HG02642 (cell line): Measurements from ENCODE around the gene ARID1B.
"Not testable (repeated sequence)": the region's sequence is repeated elsewhere in the genome, so short reads cannot be mapped to it uniquely, and the experiment has no call there.

Experiments
- ATAC-seq: cut with Tn5 transposase; IDR thresholded peaks from one replicate; pipeline ENCODE4 v1.9.1; 2021; ENCODE audit warnings: mild to moderate bottlenecking; ENCODE audit not compliant: unreplicated experiment, poor library complexity

Gene ARID1B

DNA sequence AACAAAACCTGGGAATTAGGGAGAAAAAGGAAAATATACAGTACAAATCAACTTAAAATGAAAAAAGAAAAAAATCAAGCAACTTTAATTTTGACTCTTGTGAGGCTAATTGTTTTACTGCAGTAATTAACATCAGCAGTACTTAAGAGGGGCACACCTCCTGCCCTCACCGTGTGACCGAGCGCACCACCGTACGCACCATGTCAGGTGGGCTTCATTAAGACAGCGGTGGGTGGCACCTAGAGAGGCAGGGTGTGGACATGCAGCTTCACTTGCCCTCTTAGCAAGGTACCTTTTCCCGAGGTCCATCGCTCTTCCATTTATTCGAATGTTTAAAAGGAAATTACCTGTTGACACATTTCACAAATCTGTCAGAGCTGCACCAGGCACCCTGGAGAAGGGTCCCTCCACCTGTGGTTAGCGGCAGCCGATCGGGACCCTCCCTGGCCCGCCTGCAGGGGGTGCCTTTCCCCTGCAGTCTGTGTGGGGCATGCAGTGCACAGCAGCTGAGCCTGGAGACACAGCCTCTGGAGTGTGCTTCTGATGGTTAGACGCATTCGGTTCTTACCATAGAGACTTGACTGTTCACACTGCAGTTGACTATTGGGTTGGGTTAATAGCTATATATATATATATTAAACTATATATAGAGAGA is 362.0 kb downstream of the ARID1B start:
- ATAC-seq: no peak

DNA sequence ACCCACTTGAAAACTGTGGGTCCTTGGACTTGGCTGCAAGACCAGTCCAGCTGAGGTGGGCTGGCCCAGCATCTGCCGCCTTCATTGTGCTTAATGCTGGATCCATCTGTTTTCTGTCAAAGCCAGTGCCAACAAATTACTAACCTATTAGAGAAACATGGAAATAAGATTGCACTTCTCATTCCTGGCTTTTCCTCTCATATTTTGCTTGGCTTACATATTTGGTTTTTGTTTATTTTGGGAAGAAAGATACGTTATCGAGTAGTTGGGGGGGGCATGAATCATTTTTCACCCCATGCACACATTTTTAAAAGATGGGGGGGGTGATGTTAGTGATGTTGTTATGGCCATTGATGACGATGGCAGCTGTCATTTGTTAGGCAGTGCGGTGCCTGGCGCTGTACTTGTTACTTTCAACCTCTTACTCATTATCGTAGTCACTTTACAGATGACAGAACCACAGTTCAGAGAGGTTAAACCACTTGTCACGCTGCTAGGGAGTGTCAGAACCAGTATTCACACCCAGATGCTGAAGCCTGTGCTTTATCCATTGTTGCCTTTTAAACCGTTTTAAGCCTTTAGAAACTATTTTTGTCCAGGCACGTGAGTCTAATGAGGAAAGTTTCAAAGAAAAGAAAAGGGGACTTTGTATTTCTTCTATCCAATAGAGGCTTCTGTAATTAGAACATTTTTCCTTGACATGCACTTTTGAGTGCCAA is 366.2 kb downstream of the ARID1B start:
- no peak for ATAC-seq

DNA sequence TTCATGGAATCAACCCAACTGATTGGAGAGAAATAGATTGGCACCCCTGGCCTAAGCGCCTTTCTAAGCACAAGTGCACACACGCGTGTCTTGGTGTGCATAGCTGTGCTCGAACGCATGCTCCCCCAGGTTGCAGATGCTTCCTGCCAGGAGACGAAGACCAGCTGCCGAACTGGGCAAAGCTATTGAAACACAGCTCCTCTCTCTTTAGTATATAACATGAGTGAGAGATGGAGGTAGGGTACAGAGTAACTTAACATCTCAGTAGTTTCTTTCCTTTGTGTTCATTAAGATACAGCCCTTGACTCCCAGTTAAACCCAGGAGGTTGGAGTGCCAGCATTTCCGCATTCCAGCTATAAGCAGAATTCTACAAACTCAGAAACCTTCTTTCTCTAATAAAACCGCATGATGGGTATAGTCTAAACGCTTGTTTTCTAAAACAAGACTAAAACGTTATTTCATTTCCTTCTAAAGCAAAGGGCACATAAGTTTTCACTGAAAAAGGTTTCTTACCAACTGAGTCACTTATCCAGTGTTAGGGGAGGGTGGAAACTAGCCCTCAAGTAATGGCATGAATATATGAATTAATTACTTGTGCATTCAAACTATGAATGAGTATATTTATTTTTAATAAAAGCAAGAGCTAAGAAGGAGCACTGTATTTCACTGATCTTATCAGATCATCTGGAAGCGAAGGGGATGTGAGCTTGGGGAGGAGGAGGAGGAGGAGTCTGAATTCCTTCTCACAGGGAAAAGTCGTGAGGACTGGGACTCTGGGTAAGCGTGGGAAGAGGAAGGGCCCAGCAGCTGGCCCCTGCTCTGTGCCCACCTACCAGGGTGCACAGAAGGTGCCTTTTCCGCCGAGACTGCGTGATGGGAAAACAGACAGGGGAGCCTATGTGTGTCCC is 367.0 kb downstream of the ARID1B start:
- ATAC-seq: no peak

DNA sequence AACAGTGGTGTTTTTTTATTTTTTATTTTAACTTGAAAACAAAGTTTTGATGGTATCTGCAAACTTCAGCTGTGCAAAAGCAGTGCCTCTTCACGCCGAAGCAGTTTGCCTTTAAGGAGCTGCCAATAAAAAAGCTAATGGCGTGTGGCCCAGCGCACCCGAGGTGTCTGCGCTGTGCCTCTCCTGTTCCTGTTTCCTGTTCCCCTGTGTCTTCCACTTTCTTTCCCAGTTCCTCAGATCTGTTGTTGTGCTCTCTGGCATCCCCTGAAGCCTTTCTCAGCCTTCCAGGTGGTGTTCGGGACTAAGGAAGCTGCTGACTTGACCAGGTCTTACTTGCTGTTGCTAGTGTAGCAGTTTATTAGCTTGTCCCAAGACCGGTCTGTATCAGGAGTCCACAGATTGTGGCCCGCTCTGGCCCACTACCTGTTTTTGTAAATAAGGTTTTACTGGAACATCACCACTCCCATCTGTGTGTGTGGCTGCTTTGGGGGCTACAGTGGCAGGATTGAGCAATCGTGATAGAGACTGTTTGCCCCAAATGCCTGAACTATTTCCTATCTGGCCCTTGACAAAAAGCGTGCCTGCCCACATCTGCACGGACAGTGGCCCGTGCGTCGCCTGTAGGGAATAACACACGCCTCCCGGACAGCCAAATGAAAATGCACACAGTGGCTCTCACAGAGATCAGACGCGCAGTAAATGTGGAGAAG is 367.8 kb downstream of the ARID1B start:
- no peak for ATAC-seq

DNA sequence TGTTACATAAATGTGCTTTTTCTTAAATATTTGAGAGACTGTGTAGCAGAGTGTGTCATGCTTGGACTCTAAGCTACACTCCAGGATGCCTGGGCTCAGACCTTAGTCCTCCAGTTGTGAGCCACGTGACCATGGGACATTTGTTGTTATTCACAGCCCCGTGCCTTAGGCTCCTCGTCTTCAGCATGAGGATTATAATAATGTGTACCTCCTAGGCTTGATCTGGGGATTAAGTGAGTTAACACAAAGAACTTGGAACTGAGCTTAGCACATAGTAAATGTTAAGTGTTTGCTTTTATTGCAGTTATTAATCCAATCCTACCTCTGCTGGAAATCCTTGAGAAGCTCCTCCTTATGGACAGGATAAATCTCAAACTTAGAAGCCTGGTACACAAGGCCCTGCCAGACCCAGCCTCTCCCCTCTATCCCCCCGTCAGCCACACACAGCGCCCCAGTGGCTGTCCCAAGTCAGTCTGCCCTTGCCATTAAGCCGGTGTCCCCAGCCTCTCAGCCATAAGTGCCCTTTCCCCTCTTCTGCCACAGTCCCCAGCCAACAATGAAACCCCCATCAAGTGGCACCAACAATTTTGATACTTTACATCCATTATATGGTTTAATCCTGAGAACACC is 368.6 kb downstream of the ARID1B start:
- ATAC-seq: no peak

DNA sequence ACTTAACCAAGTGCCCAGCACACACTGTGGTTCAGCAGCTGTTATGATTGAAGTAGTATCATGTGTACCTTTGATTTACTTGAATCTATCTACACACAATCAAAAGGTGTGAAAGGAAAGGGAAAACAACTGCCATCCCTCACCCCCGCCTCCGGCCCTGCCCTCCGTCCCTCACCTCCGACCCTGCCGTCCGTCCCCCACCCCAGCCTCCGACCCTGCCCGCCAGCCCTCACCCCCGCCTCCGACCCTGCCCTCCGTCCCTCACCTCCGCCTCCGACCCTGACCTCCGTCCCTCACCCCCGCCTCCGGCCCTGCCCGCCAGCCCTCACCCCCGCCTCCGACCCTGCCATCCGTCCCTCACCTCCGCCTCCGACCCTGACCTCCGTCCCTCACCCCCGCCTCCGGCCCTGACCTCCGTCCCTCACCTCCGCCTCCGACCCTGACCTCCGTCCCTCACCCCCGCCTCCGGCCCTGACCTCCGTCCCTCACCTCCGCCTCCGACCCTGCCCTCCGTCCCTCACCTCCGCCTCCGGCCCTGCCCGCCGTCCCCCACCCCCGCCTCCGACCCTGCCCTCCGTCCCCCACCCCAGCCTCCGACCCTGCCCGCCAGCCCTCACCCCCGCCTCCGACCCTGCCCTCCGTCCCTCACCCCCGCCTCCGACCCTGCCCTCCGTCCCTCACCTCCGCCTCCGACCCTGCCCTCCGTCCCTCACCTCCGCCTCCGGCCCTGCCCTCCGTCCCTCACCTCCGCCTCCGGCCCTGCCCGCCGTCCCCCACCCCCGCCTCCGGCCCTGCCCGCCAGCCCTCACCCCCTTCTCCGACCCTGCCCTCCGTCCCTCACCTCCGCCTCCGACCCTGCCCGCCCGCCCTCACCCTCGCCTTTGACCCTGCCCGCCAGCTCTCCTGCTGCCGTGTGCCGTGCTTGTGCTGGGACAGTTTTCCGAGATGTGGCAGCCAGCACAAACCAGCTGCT is 370.2 kb downstream of the ARID1B start:
- ATAC-seq: not testable (repeated sequence)

DNA sequence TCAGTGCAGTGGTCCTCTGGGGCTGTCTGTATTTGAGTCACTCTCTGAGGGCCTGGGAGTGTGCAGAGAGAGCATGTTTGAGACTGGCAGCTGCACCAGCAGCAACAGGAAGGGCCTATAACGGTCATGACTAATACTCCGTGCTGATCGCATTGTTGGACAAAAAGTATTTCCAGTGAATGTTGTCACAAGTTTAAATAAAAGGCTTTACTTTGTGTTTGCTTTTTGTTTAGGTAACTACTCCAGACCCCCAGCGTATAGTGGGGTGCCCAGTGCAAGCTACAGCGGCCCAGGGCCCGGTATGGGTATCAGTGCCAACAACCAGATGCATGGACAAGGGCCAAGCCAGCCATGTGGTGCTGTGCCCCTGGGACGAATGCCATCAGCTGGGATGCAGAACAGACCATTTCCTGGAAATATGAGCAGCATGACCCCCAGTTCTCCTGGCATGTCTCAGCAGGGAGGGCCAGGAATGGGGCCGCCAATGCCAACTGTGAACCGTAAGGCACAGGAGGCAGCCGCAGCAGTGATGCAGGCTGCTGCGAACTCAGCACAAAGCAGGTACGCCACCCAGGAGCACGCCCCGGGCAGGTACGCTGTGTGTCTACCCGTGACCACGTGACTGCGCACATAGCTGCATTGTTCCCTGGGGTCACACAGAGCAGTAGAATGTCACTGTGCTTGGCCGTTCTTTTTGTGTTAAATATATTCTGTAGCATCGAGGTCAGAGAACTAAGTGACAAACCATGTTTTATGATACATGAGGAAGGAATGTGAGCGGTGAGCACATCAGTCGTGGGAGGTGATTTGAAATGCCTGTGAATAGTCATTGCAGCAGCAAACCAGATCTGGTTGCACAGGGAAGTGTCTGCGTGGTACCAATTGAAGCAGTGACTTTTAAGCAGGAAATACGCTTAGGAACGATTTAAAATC is 371.5 kb downstream of the ARID1B start:
- ATAC-seq: no peak

DNA sequence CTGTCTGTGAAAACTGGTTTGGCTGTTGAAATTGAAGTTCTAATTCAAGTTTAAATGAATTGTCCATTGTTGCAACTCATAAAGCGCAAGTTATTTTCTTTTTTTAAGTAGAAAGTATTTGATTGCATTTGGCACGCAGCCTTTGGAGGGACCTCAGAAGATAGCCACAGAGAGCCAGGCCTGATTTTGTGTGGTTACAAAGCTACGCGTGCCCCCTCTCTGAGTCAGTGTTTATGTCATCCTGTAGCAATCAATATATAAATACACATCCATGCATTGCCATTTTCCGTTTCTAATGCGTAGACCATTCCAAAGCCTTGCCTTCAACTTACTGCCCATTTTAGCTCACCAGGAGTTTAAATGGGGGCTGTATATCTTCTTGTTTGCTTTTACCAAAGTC is 372.9 kb downstream of the ARID1B start:
- ATAC-seq: no peak

DNA sequence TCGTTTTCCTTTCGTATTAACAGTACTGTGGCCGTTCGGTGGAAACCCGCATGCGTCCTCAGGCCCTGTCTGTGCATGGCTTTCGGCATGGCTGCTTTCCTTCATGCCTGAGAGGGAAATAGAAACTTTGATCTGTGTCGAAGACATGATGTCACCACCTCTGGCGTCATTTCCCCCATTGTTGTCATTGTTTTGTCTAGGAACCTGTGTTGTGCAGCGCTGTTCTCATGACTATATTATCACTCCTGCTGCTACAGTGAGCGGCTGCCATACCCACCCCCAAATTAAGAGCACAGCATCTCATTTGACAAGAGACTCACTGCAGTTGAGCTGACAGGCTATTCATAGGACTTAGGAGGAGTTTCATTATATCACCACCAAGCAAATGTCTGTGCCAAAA is 373.9 kb downstream of the ARID1B start:
- ATAC-seq: no peak

DNA sequence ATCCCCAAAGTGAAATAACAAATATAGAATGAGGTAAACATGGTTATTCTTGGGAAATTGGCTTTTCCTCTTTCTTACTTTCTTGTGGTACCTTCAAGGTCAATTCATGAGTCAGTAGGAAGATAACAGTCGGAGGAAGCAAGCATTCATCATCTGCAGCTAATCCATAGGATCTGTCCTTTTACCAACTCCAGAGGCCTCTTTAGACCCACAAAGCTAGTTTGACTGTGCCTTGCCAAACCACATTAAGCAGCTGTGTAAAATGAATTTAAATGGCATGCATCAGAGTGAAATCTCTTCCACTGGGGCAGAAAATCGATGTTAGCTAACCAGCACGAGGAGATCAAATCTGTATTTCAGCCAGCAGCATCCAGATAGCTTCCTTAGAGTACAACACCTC is 374.8 kb downstream of the ARID1B start:
- ATAC-seq: no peak

DNA sequence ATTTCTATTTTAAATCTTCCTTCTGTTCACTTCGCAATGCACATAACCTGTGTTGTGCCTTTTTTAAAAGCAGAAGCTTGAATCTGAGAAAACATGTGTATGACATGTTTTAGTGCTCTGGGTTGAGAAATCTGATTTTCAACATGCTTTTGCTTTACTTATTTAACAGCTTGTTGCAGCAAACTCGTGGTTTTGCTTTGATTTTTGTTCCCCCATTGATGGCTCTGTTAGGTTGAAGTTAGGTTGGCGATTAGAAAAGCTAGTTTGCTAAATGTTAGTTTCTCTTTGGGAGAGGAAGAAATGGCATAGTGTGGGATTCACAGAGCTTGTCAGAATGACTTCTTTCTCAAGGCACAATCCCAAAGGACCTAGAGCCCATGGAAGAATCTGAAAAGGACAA is 375.4 kb downstream of the ARID1B start:
- no peak for ATAC-seq

DNA sequence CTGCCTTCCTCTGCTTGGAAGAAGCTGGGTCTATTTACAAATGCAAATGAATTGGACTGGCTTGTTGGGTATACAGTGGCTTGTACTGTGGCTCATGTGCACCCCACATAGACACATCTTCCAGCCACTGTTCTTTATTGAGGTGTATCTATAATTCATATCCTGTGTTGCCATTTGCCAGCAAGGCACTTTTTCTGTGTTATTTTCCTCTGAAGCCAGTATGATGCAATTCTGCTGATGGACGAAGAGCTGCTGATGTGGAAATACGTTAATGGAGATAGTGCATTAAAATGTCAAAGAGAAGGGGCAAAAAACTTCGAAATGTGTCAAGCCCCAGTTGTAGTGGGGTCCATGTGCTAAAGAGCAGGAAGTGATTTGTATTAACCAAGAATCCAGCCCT is 378.6 kb downstream of the ARID1B start:
- ATAC-seq: no peak

DNA sequence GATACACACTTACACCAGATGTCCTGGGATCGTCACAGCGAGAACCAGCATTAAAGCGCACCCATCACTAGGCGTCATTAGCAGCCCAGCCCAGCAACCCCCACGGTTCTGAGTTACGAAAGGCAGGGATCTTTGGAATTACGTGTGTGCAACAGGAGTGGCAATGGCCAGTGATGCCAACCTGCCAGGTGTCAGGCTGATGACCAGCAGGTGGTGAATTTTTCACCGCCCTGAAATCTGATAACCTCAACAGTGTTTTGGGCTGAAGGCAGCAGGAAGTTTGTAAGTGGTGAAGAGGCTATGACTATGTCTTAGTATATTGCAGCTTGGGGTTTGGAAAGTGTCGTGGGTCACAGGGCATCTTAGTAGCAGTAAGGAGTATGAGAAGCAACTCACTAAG is 380.1 kb downstream of the ARID1B start:
- no peak for ATAC-seq

DNA sequence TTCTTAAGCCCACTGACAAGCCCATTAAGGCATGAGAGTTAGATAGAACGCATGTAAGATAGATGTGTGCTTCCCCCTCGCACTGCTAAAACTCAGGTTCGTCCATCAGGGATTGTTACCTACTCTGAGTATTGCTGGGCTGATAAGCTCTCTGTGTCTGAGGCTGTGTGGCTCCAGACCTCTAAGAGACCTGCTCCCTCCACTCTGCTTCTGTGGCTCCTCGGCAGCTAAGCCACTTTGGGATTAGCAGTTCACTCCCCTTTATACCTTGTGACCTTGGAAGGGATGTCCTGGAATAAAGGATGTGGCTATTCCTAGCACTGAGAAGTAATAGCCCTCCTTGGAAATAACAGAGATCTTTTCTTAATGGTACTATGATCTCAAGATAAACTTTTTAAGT is 381.3 kb downstream of the ARID1B start:
- ATAC-seq: no peak

DNA sequence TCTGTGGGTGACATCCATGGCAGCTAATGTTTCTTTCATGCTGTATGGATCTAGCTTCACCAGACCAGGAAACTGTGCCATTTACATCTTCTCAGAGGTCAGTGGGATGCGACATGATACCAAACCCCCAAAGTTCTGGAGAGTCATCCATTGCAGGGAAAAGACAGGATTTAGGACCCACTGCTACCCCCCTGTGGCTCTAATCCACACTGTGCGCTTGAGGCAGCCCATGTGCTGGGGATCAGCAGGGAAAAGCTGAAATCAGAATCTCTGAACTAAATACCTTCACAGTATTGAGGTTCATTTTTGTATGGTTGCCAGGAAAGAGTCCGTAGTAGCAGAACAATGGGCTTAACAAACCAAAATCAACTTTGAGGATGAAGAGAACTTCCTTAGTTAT is 381.7 kb downstream of the ARID1B start:
- no peak for ATAC-seq

DNA sequence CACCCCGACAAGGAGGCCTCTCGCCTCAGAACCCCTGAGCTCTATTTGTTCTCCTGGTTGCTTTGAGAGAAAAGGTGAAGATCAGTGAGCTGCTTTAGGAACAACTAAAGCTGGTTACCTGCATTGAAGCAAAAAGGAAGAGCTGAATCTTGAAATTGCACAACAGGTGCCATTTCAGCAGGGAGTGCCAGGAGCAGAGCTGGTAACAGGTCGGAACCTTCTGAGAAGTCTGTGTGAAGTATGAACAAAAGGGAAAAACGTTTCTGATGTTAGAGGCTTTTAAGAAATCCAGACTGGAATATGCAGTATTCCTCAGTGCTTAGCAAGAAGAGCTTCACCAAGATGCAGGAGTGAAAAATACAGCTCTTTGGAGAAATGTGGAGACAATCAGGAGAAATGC is 382.2 kb downstream of the ARID1B start:
- no peak for ATAC-seq

DNA sequence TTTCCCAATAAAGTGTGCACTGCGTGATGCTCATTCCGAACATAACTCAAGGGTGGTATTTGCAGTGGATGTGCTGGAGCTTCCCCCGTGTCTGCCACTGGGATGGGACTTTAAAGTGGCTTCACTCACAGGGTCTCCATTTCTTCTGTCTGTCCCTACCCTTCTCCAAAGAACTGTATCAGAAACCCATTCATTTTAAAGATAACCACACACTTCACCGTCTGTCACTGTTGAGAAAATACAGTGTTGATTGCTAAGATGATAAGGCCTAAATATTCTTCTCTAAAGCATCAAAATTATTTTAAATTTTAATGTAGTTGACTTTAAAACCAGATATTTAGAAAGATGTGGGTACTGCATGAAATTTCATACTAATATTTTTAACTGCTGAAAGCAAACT is 384.7 kb downstream of the ARID1B start:
- ATAC-seq: no peak
